Kidney glomerular epithelial cell (primary cell): ENCODE measurements around the gene DGKG.

Source experiments
- DNase-seq: peaks from one replicate; lab custom pipeline; 2025; lab: John Stamatoyannopoulos, UW

The DGKG gene

DNA sequence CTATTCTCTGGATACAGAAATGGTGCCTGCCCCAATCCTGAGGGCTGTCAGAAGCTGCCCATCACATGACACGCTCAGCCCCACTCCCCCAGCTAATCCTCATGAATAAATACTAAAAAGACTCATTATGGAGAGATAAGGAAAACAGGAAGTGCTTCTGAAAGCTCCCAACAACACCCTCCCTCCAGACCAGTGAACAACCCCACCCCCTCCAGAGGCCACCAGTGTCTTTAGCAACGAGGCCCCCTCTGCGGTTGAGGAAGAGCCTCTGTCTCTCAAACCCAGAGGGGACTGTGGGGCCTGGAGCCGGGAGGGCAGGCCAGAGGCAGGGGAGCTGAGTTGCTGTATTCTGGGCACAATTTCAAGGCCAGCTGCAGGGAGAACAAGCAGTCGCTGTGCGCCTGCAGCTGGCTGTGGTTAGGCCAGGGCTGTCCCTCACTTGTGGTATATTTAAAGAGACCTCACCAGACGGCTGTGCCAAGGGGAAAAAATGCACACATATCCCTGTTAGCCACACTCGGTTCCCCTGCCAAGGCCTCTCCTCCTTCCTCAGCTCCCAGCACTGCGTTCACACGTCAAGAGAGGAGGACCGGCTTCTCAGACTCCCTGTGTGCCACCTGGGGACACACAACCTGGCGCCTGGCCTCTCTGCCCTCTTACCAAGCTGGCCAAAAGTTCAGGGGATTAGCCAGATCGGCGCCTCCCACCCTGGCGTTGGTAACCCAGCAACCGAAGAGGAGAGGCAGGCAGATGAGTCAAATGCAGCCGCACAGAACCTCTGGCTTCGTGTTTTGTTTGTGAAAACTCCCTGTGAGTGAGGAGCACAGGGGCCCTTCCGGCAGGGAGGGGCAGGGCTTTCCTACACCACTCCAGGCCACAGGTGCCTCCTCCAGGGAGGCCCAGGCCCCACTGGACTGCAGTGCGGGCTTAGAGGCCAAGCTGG, 152.0 kb downstream of the DGKG start:
- DNase-seq, result peak; percentile 56

DNA sequence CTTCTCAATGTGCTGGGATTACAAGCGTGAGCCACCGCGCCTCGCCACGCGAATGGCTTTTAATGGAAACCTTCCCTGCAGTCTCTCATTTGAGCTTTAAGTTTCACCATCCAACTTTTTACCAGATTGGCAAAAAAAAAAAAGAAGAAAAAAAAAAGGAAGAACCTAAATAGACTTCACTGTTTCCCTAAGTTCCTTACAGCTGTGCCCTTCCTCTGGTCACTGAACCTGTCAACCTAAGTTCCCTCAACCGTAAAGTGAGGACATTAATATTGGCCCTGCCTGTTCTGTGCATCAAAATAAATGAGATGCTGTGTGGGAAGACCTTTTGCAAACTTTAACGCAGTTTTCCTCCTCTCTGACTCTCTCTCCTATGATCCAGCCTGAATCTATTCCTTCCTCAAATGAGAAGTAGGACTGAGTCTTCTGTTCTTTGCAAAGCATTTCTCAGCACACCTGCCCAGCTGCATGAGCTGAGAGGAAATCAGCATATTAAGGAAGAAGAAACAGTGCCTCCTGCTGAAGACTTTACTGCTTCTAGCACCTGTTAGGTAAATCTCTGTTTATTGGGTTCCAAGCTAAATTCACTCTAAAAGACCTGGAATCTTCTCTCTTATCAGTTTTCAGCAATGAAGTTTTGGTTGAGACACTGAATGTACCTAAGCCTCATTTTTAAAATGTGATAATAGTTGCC, 153.6 kb downstream of the DGKG start:
- DNase-seq, result no peak

GRCh38 chr3:186207515-186207914, 154.5 kb downstream of the DGKG start:
- no peak for DNase-seq

GRCh38 chr3:186200726-186201125, 161.3 kb downstream of the DGKG start:
- DNase-seq, result no peak

DNA sequence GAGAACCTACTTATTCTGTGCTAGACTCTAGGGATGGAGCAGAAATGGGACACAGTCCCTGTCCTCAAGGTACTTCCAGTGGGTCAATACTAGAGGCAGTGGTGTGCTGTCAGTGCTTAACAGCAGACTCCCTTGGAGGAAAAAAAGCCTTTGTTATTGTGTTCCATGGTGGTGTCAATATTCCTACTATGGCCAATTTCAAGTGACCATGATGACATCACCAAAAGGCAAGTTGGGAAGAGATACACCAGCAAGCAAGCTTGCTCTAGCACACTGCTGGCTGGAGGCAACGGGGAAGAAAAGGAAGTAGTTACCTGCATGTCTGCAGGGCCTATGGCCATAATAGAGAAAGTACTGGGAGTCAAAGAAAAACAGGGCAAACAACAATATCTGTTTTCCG, 163.6 kb downstream of the DGKG start:
- no peak for DNase-seq

- no peak for DNase-seq
These were observed 167.6 kb downstream of the DGKG start for GRCh38 chr3:186194451-186194811.

GRCh38 chr3:186193534-186194450, 168.2 kb downstream of the DGKG start:
- DNase-seq, result no peak

- no peak for DNase-seq
These were observed 169.2 kb downstream of the DGKG start for GRCh38 chr3:186192823-186193222.

DNA sequence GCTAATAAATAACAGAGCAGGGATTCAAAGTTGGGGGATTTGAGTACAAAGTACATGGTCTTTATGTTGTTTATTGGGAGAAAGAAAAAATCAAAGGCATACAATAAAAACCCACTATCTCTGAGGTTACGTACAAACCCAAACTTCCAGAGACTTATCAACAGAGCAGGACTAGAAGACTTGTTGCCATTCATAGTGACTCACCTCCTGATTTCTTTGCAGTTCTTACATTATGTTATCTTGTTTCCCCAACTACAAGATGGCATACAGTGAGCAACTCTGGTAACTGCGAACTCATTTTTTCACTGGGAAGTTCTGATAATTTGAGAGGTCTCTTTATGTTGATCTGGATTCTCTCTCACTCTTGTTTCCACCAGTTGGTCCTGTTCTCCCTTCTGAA, 172.5 kb downstream of the DGKG start:
- no peak for DNase-seq

GRCh38 chr3:186187401-186188275, 174.4 kb downstream of the DGKG start:
- no peak for DNase-seq

GRCh38 chr3:186185194-186185787, 176.7 kb downstream of the DGKG start:
- no peak for DNase-seq

DNA sequence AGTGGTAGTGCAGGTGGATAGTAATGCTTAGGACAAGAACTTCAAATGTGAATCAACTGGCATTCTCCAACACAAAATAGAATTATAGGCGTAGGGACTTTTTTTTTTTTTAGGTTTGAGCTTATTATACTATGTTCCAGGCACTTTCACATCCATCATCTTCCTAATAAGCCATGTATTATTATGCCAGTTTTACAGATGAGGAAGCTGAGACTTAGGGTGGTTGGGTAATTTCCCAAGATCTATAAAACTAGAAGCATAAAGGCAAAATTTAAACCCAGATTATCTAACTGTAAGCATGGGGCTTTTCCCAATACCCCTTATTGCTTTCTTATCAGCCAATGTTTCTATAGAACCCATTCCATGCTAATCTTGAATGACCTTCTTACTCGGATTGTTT, 178.0 kb downstream of the DGKG start:
- DNase-seq, result no peak

GRCh38 chr3:186182850-186183249, 179.2 kb downstream of the DGKG start:
- no peak for DNase-seq

DNA sequence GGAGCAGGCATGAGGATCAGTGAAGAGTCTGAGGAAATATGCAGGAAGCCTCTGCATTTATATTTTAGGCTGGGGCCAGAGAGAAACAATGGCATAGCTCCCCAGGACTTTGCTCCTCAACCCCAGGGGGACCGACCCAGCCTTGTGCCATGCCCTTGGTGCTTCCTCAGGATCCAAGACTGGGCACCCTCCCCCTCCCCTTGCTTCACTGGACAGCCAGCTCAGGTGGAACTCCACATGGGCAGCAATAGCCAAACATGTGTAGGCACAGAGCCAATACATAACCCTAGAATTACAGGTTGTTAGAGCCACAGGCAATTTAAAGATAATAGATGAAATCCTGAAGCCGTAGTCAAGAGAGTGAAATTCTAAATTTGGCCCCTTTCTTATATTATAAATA, 180.1 kb downstream of the DGKG start:
- no peak for DNase-seq

- no peak for DNase-seq
These were observed 181.0 kb downstream of the DGKG start for GRCh38 chr3:186180891-186181481.

GRCh38 chr3:186180151-186180550, 181.9 kb downstream of the DGKG start:
- no peak for DNase-seq

GRCh38 chr3:186178412-186178811, 183.6 kb downstream of the DGKG start:
- no peak for DNase-seq

DNA sequence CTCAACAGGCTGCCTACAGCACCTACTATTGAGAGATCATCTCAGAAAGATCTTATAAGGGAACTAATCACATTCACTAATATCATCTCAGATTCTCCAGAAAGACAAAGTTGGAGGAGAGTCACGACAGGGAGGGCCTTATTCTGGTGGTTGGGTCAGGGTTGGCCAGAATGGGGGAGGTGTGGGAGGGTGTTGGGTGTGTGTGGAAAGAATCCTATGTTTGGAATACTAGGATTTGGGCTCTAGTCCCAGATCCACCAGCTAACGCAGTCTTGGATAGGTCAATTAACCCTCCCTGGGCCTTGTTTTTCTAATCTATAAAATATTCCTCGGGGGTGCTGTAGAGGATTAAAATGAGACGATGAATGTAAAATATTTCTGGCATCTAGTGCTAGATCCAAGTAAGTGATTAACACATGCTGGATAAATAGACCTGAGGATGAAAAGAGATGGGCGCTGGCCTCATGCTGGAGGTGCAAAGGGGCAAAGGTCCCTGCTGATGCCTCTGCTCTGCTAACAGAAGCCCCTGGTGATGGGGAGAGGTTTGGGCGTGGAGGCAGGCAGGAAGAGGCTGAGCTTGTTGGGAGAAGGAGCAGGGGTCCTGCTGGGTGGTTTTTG, 185.6 kb downstream of the DGKG start:
- DNase-seq, result no peak

DNA sequence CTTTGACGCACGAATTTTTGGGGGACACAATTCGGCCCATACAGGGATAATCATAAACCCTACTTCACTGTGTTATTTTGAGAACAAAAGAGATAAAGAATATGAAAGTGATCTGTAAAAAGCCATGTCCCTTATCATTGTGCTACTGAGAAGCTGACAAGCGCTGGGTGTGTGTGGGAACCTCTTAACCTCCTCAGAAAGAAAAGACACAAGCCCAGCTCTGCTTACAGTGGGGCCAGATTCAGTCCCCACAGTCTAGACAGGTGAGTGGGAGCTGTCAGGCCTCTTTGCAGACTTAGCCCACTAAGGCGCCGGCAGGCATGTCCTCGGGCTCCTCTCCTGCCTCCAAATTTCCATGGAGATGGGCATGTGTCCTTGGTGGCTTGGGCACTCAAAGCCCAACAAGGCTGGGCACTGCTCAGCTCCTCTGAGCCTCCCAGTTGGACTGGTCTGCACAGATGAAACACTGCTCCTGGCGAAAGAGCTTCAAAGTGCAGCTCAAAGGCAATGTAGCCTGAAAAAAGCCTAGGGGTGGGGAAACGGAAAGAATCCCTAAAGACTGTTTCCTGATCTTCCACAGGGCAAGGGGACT, 188.7 kb downstream of the DGKG start:
- no peak for DNase-seq

DNA sequence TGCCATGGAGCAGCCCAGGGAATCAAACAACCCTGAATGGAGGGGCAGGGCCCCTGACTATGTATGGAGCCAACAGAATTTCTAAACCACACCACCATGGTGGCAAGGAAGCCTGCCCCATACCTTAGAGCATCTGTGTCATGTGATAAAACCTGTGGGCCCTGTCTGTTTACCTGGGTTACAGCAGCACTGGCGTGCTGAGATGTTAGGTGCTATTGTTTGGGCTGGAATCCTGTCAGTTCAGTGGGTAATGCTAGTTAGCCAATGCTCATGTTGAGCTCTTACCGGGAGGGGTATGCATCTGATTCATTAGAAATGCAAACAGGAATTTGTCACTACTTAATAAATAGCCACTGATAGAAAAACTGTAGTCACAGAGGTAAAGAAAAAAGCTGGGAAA, 189.7 kb downstream of the DGKG start:
- no peak for DNase-seq
